ENCODE data around the gene GGTLC2.
"Not testable (repeated sequence)": the region's sequence is repeated elsewhere in the genome, so short reads cannot be mapped to it uniquely, and the experiment has no call there.

GGTLC2 gene

DNA sequence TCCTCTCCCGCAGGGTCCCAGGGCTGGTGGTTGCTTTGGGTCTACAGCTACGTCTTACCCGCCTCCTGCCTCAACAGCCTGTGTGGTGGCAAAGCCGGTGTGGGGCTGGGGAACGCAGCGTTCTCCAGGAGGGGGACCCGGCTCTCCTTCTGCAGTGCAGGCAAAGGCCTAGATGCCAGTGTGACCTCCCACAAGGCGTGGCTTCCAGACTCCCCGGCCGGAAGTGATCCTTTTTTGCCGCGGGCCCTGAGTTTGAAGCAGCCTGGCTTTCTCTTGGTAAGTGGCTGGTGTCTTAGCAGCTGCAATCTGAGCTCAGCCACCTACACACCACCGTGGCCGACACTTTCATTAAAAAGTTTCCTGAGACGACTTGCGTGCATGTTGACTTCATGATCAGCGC lies 6.1 kb upstream of the GGTLC2 start:
- DNase-seq (ENCODE audit: low spot score), result peak; percentile 42

DNA sequence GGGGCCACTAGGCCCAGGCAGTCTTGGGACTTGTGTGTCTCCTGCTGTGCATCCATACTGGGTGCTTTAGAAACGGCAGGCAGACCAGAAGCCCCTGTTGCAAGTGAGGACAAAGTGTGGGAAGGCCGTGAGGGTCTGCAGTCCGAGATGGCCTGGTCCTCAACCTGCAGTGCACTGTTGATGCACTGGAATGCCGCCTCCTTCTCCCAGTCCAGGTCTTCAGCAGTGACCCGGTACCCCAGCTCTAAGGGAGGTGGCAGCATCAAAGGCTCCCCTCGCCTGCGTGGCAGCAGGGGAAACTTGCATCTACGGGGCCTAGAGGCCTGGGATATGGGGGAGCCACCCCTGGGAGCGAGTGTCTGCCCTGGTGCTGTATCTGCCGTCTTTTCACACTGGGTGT lies 2.2 kb upstream of the GGTLC2 start:
- DNase-seq (ENCODE audit: low spot score), result not testable (repeated sequence)

DNA sequence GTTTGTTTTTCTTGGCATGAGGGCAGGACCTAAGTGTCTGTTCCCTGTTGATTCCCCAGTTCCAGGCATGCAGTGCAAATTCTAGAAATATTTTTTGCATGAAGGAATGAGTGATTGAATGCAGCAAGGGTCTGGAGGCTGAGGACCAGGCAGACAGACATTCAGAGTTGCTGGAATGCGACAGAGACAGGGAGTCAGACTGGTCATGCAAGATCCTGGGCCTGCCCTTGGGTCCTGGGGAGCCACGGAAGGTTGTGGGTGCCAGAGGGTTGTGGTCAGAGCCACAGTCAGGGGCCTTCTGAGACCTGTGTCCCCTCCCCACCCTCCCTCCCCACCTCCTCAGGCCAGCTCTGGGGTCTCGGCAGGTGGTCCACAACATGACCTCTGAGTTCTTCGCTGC lies 1.6 kb downstream of the GGTLC2 start:
- DNase-seq (ENCODE audit: low spot score), result not testable (repeated sequence)

DNA sequence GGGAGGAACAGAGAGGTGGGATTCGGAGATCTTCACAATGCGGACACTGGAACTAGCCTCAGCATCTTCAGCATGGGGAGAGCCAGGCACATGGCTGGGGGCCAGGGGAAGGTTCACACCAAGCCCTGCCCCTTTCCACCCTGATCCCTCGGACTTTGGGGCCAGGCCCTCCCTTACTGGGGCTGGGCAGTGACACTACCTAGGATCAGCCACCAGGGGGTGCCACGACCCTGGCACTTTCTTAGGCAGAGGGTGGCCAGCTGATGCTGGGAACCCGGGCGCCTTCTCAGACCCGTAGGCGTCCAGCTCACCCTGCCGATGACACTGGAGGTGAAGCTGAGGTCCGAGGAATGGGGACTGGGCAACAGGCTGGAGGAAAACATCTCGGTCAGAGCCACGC lies 3.5 kb downstream of the GGTLC2 start:
- not testable (repeated sequence) for DNase-seq (ENCODE audit: low spot score)

DNA sequence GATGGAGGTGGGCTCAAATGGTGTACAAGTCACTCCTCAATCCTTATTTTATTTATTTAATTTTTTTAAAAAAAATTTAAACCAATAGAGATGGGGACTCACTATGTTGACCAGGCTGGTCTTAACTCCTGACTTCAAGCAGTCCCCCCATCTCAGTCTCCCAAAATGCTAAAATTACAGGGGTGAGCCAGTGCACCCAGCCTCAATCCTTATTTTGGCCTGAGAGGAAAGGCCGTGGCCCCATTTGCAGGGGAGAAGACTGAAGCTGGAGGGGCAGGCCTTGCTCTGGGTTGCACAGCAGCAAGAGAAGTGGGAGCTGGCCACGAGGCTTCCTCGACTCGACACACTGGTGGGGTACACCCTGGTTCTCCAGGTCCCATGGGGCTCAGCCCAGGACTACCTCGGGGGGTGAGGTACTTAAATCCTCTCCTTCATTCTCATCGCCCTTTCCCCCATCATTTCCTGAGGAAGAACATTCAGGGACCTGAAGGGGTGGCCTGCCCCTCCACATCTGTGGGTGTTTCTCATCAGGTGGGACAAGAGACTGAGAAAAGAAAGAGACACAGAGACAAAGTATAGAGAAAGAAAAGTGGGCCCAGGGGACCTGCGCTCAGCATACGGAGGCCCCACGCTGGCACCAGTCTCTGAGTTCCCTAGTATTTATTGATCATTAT lies 4.6 kb downstream of the GGTLC2 start:
- DNase-seq (ENCODE audit: low spot score), result not testable (repeated sequence)

DNA sequence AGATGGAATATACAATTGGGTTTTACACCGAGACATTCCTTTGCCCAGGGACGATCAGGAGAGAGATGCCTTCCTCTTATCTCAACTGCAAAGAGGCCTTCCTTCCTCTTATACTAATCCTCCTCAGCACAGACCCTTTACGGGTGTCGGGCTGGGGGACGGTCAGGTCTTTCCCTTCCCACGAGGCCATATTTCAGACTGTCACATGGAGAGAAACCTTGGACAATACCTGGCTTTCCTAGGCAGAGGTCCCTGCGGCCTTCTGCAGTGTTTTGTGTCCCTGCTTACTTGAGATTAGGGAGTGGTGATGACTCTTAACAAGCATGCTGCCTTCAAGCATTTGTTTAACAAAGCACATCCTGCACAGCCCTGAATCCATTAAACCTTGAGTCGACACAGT lies 5.3 kb downstream of the GGTLC2 start:
- DNase-seq (ENCODE audit: low spot score), result not testable (repeated sequence)

DNA sequence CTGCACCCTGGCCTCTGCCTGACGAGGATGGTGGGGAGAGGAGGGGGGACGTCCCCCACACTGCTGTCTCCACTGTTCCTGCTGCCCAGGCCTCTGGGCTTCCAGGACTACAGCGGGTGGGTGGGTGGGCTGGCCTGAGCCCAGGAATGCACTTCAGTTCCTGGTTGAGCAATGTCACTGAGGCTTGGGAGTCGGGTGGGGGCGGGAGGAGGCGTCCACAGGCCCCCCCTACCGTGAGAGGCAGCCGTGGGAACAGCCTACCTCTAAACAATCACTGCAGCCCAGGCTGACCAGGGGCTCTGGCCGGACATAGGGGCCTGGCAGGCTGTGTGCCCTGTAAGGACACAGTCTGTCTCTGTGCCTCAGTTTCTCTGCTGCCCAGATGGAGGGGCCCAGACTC lies 6.0 kb downstream of the GGTLC2 start:
- DNase-seq (ENCODE audit: low spot score), result not testable (repeated sequence)

DNA sequence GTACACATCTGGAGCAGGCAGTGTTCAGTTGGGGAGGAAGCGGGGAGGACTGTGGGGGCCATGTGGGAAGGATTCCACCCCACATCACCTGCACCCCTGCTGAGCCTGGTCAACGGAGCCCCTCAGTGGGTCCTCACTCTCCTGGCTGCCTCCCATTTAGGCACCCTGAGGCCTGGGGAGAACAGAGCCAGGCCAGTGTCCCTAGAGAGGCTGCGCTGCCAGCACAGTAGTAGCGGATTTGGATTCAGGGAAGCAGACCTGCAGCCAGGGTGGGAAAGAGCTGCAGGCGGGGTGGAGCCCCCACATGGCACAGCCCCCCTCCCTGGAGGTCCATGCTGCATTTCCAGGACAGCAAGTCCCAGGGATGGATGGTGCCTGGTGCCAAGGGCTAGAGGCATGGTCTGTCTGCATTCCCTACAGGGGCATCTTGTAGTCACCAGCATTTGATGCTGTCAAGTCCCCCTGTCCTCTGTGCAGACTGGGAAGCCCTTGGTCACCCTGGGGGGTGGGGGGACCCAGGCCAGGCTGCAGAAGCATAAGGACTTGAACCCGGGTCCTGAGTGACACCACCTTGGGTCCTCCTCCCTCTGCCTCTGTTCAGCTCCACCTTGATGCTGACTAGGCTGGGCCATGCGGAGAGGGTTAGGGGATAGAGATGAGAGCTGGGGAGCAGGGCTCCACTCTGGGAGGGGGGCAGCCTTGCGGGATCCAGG lies 6.5 kb downstream of the GGTLC2 start:
- not testable (repeated sequence) for DNase-seq (ENCODE audit: low spot score)

DNA sequence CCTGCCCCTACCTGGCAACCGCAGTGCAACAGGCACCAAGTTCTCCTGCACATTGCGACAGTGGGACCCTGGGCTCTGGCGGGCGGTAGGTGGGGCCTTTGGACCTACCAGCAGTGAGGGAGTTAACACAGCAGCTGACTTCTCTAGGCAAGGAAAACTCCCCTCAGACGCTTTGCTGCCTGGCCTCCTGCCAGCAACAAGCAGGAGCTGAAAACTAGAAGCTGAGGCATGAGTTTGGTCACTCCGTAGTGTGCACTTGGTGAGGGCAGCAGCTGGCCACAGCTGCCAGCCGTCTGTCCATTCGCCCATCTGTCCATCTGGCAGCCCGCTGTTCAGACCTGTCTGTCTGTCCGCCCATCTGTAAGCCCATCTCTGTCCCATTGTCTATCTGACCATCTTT lies 7.2 kb downstream of the GGTLC2 start:
- DNase-seq (ENCODE audit: low spot score), result not testable (repeated sequence)

DNA sequence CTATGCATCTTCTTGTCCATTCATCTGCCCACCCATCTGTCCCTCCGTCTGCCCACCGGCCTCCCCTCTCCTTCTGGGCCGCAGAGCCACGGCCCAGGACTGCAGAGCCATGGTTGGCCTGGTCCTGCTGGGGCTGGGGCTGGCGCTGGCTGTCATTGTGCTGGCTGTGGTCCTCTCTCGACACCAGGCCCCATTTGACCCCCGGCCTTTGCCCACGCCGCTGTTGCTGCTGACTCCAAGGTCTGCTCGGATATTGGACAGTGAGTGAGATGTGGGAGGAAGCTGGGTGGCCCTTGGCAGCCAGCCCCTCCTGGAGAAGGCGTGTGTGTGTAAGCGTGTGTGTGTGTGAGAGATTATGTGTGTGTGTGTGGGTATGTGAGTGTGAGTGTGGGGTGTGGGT lies 7.7 kb downstream of the GGTLC2 start:
- peak; percentile 37 for DNase-seq (ENCODE audit: low spot score)

DNA sequence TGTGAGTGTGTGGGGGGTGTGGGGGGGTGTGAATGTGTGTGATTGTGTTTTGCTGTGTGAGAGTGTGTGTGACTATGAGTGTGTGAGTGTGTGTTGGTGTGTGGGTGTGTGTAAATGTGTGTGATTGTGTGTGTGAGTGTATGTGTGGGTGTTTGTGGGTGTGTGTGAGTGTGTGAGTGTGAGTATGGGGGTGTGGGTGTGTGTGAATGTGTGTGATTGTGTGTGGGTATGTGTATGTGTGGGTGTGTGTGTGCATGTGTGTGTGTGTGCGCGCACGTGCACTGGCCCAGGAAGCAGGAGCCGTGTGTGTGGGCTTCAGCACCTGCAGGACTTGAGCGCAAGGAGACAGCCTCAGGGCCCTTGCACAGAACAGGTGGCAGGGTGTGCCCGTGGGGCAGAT lies 8.2 kb downstream of the GGTLC2 start:
- DNase-seq (ENCODE audit: low spot score), result peak; percentile 17

DNA sequence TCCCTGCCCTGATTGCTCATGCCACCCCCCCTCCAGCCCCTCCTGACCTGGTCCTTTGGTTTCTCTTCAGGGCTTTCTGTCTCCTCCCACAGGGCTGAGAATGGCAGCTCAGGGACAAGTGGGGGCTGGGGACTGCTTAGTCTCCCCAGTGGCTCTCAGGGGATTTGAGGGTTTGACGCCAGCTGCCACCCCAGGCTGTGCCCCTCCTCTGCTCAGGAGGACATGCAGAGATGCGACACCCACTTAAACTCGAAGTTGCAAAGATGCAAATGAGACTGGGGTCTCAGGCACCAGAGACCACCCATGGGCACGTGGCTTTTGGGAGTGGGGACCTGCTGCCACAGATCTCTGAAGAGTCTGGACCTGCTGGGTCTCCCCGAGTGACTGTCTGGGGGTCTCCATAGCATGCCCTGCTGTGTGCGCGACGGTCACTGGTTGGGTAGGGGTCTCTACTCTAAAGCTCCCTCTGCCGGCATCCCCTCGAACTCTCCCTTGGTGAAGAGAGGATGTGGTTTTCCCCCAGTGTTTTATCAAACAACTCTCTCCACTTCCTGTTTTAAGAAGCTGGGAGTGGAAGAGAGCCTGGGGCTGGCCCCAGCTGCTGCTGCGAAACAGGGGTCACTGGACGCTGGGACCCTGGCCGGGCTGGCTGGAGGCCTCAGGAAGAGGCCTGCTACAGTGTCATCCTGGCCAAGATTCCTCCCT lies 9.4 kb downstream of the GGTLC2 start:
- peak; percentile 6 for DNase-seq (ENCODE audit: low spot score)

DNA sequence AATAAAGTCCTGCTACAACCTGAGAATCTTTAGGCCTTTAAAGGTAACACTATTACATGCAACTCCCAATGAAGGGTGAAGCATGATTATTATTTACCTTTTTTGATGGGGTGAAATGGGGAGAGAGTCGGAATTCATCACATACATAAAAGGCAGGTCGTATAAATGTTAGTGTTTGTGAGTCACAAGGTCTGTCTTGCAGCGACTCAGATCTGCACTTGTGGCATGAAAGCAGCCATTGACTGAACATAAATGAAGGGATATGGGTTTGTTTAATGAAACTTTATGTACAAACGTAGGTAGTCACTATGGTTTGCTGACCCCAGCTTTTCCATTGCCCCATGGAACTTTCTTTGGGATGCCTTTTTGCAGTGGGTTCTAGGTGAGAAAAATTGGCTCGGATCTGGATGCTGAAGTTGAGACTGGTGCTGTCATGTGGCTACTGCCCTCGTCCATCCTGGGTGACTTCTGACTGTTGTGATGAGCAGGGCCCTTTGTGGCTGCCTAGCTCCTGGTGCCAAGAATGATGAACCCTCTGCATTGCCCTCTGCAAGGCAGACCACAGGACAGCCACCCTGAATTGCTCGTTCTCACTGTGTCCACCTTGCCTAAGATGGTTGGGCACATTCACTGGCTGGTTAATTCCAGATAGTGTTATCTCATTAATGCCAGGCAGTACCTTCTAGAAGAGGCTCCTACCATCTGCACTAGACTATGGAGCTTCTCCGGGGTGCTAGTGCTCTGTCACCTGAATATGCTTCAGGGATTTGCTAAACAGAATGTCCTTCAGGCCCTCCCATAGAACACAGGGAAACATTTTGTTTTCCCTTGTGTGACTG lies 11.3 kb downstream of the GGTLC2 start:
- no peak for DNase-seq (ENCODE audit: low spot score)

DNA sequence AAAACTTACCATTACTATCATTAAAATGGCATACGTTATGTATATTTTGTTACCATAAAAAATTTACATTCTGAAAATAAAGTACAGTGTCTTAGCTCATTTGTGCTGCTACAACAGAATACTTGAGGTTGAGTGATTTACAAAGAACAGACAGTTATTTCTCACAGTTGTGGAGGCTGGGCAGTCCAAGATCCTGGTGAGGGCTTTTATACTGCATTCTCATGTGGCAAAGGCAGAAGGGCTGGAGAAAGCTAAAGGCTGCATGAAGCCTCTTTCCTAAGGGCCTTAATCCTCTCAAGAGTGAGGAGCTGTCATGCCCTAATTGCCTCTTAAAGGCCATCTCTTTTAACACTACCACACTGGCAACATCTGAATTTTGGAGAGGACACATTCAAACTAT lies 13.3 kb downstream of the GGTLC2 start:
- no peak for DNase-seq (ENCODE audit: low spot score)

DNA sequence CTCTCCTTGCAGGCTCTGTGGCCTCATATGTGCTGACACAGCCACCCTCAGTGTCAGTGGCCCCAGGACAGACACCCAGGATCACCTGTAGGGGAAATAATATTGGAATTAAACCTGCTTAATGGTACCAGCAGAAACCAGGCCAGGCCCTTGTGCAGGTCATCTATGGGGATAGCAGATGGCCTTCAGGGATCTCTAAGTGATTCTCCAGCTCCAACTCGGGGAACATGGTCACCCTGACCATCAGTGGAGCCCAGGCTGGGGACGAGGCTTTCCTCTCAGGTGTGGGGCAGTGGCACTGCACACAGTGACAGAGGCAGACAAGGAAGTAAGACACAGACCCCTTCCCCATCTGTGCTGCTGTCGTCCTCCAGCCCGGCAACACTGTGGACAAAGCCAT lies 16.9 kb downstream of the GGTLC2 start:
- no peak for DNase-seq (ENCODE audit: low spot score)

DNA sequence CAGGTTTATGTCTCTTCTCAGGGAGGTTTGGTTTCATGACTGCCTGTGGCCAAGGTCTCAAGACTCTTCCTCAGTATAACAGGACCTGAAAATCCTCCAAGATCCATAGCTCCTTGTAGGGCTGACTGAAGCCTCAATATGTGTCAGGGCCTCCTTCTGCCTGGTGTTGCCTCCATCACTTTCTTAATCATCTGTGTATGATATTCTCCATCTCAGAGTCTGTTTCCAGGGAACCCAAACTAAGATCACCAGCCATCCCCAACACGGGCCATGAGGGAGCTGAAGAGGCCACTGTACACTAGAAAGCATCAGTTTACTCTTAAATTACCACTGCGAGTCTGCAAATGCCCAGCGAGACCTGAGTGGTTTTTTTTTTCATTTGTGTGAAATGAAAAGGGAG lies 17.7 kb downstream of the GGTLC2 start:
- no peak for DNase-seq (ENCODE audit: low spot score)

DNA sequence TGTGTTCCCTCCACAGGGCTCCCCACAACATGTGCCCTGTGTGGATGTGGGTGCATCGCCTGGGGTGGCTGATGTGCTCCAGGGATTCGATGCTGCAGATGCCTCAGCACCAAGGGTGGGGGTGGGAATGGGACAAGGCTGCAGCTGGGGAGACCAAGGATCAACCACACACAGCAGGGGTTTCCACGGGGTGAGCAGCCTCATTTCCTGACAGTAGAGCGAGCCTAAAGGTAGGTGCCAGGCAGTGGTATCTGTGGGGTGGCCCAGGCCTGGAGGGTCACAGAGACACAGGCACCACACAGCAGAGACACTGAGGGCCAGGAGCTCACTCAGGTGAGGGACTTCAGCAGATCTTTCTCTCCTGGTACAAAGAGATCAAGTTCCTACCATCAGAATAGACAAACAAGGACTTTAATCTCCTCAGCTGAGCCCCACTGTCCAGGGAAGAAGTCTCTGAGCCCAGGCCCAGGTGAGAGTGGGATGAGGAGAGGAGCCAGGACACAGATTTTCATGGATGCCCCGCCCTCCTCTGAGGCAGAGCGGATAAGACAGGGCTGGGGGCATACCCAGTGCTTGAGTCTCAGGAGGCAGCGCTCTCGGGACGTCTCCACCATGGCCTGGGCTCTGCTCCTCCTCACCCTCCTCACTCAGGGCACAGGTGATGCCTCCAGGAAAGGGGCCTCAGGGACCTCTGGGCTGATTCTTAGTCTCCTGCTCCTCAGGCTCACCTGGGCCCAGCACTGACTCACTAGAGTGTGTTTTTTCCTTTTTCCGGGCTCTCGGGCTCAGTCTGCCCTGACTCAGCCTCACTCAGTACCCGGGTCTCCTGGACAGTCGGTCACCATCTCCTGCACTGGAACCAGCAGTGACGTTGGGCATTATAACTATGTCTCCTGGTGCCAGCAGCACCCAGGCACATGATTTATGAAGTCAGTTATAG lies 19.7 kb downstream of the GGTLC2 start:
- DNase-seq (ENCODE audit: low spot score), result no peak

DNA sequence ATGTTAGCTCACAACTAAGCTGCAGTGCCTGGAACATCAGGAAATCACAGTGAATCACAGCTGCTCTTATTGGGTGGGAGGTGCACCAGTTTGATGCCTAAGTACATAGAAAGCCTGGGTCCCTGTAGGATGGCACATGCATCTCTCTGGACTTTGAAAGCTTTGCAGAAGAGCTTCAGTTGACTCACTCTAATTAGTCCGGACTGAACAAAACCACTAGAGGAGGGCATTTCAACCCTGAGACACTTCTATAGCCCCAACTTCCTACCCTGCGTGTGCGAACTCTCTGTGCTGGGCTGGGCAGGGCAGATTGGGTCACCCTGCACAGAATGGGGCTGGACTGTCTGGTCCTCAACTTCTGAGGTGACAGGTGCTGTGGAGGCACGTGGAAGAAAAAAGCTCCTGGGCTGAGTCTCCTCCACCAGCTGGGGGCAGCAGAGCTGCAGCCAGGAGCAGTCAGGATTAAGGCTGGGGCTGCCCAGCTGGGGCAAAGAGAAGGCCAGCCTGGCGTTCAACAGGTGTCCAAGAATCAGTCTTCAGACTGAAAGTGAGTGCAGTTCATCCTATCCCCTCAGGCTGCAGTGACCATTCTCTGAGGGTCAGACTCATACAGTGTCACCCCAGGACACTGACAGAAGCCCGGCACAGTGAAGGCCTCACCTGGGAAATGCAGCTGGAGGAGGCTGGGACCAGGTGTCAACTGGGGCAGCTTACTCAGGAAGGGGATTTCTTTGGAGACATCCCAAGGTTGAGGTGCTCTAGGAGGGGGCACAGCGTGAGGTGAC lies 22.1 kb downstream of the GGTLC2 start:
- DNase-seq (ENCODE audit: low spot score), result peak; percentile 63

DNA sequence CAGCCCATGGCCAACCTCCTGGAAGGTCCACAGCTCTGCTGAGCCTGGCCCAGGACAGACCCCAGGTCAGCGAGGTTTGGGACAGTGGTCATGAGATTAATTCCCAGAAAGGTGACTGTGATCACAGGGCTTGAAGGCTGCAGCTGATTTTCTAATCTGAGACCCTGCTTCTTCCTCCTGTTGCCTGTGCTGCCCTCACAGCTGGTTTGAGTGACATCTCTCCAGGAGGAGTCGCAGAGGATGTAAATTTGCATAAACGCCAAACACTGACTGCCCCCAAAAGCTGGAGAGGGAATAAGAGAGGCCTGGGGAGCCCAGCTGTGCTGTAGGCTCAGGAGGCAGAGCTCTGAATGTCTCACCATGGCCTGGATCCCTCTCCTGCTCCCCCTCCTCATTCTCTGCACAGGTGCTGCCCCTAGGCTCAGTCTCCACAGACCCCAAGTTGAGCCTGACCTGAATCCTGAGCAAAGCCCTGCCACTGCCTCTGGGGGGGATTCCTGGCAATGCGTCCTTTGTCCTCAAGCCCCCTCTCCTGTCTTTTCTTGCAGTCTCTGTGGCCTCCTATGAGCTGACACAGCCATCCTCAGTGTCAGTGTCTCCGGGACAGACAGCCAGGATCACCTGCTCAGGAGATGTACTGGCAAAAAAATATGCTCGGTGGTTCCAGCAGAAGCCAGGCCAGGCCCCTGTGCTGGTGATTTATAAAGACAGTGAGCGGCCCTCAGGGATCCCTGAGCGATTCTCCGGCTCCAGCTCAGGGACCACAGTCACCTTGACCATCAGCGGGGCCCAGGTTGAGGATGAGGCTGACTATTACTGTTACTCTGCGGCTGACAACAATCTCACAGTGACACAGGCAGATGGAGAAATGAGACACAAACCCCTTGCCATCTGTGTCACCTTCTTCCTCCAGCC lies 23.8 kb downstream of the GGTLC2 start:
- no peak for DNase-seq (ENCODE audit: low spot score)
